LNCAP (cell line): ENCODE measurements around the gene HPS3.
A peak's percentile ranks its signal among the peaks of the same experiment; 100 is the strongest.

Experiments used
- TF ChIP-seq, protein P1 (sequence below): fragments of 450-650 bp; IDR thresholded peaks from 2 replicates; pipeline ENCODE4 v1.5.1; 2017; ENCODE audit warnings: mild to moderate bottlenecking

HPS3 gene, protein sequence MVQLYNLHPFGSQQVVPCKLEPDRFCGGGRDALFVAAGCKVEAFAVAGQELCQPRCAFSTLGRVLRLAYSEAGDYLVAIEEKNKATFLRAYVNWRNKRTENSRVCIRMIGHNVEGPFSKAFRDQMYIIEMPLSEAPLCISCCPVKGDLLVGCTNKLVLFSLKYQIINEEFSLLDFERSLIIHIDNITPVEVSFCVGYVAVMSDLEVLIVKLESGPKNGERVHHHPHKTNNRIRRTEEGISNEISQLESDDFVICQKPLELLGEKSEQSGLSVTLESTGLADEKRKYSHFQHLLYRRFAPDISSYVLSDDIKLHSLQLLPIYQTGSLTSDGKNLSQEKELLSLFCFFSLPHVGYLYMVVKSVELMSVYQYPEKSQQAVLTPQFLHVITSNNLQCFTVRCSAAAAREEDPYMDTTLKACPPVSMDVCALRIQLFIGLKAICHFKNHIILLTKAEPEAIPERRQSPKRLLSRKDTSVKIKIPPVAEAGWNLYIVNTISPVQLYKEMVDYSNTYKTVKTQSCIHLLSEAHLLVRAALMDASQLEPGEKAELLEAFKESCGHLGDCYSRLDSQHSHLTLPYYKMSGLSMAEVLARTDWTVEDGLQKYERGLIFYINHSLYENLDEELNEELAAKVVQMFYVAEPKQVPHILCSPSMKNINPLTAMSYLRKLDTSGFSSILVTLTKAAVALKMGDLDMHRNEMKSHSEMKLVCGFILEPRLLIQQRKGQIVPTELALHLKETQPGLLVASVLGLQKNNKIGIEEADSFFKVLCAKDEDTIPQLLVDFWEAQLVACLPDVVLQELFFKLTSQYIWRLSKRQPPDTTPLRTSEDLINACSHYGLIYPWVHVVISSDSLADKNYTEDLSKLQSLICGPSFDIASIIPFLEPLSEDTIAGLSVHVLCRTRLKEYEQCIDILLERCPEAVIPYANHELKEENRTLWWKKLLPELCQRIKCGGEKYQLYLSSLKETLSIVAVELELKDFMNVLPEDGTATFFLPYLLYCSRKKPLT

DNA sequence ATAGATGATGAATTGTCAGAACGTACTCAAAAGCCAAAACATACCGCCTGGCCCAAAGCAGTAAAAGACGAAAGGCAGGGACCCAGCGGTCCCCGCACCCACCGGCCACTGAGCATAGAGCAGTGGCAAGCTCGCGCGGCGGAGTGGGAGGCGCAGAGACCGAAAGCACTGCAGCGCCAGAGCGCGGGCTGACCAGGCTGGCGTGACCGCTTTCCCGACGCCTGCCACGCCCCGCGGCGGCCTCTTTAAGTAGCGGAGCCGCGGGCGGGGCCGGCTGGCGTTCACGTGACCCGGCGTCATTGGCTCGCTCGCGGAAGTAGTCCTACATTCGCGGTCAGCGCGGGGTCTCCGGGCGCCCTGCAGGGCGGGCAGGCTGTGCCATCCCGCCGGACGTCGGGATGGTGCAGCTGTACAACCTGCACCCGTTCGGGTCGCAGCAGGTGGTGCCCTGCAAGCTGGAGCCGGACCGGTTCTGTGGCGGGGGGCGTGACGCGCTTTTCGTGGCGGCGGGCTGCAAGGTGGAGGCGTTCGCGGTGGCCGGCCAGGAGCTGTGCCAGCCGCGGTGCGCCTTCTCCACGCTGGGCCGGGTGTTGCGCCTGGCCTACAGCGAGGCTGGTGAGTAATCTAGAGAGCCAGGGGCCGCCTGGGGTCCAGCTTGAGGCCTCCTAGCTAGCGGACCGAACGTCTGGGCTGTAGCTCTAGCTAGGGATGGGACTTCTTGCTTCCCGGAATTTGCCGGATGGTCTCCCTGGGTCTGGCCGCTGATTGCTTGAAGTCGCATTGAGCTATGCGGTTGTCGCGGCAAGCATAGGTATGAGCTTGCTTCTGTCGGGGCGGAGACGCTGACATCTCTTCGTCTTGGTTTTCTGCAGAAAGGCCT is at the start of gene HPS3:
Gene HPS3 (plus strand): TSS at position 313 of the 880 bp plus-strand sequence. CDS start 86 bp downstream, at position 399.
- TF ChIP-seq, protein P1, sequence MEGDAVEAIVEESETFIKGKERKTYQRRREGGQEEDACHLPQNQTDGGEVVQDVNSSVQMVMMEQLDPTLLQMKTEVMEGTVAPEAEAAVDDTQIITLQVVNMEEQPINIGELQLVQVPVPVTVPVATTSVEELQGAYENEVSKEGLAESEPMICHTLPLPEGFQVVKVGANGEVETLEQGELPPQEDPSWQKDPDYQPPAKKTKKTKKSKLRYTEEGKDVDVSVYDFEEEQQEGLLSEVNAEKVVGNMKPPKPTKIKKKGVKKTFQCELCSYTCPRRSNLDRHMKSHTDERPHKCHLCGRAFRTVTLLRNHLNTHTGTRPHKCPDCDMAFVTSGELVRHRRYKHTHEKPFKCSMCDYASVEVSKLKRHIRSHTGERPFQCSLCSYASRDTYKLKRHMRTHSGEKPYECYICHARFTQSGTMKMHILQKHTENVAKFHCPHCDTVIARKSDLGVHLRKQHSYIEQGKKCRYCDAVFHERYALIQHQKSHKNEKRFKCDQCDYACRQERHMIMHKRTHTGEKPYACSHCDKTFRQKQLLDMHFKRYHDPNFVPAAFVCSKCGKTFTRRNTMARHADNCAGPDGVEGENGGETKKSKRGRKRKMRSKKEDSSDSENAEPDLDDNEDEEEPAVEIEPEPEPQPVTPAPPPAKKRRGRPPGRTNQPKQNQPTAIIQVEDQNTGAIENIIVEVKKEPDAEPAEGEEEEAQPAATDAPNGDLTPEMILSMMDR: 0 out of 2 replicates have a peak, but pooled peaks have one; percentile 9

GRCh38 chr3:149080011-149080698 is 49.3 kb upstream of the HPS3 start:
- TF ChIP-seq, protein P1: no peak

- TF ChIP-seq, protein P1: no peak
These were observed 48.7 kb upstream of the HPS3 start for GRCh38 chr3:149080699-149081091.

DNA sequence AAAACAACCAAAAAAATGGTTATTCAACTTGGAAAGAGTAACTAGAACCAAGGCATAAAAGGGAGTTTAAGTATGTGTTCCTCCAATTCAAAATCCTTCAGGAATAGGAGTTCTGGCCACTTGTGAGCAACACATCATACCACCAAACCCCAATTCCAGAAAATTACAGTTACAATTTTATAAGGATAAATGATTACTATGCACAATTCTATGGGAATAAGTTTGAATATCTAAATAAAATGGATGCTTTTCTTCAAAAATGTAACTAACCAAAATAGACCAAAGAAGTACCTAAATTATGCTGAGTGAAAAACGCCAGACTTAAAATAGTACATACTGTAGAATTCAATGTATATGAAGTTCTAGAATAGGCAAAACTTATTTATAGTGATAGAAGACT is 47.7 kb upstream of the HPS3 start:
- TF ChIP-seq, protein P1: no peak

DNA sequence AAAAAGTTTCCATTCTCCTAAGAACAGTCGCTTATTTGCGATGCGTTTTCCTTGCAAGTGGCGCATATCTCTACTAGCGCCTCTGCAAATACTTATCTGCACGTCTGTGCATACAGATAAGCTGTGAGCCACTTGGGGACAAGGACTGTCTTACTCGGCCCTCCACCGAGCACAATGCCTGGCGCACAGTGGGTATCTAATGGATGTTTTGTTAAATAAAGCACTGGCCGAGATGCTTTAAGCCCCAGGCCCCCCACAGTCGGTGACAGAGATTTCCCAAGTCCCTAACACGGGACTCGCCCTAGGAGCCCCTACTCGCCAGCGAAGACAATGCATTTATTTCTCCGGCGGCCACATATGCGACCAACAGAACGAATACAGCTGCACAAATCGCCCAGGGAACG is 43.6 kb upstream of the HPS3 start:
- TF ChIP-seq, protein P1: no peak

- TF ChIP-seq, protein P1: no peak
These were observed 43.0 kb upstream of the HPS3 start, which contains the start of gene HLTF for GRCh38 chr3:149086232-149086988. HLTF (minus strand) TSS chr3:149086533; CDS start chr3:149086336, 197 bp downstream.
